ENCODE measurements around the gene VGLL4. TPM values are rescaled to one million over a fixed set of nuclear protein-coding genes. Genes with fewer than 3 reads are reported as not detected.

VGLL4 gene
- polyA plus RNA-seq, 5 donors: 95.0 to 117 (median 103) TPM

- DNase-seq: no peak
Observed at GRCh38 chr3:11567516-11568467, 75.9 kb downstream of the VGLL4 start.

DNA sequence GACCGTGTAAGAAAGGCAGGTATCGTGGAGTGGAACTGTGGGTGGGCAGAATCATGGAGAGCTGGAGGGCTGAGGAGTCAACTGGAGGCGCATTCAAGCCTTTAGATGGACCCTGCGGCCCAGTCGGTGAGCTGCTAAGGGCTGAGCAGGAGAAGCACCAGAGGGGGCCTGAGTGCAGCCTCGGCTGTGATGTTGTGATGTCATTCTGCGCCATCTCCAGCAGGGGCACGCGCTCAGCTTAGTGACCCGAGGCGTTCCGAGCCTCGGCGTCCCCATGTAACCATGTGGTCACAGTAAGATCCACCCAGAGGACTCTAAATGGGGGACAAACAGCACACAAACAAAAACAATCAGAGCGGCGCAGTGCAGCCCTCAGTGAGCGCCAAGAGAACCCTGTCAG, 76.8 kb downstream of the VGLL4 start:
- DNase-seq: no peak

DNA sequence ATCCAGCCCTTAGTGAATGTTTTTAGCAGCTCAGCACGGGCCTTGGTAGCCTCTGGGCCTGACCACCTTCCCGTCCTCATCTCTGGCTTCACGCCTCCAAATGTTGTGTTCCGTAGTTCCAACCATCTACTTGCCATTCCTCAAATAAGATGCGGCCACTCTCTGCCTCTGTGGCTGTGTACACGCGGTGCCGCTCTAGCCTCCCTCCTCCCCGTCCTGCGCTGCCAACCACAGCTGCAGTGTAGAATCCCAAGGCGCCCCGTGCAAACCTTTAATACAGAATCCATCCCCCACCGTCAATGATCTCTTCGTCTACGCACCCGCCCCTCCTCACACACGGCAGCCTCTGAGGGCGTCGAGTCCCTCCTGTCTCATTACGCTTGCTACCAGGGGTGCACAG, 77.2 kb downstream of the VGLL4 start:
- no peak for DNase-seq

GRCh38 chr3:11565932-11566331, 77.8 kb downstream of the VGLL4 start:
- no peak for DNase-seq

DNA sequence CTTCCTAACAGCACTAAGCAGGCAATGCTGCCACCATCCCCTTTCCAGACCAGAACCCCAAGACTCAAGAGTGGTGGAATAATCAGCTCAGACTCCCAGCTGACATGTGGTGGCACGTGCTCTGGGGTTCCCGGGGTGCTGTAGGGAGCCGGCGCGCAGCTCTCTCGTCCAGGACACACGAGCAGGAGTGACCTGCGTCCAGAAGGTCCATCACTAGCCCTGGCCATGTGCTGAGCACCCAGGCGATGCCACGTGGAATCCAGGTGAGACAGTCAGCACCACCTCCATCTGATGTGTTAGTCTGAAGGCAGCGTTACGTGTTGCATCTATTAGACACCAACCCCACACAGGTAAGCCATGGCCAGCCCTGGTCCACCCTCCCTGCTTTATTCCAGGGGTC, 78.2 kb downstream of the VGLL4 start:
- no peak for DNase-seq

GRCh38 chr3:11565072-11565471, 78.6 kb downstream of the VGLL4 start:
- DNase-seq: no peak

DNA sequence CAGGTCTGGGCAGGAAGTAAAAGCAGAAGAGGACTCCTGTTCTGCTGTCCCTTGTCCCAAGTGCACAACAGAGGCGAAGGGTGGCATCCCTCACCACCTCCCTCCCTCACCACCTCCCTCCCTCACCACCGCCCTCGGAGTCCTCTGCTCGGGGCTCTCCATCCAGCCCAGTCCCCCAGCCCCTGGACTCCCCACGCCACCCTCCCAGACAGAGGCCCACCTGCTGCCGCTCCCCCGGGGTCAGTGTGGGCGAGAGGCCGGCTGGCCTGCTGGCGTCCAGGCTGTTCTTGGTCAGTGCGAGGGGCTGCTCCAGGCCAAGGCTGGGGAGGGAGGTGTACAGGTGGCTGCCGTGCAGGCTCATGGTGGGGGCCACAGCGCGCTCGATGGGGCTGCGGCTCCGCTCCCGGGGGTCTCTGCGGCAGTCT, 79.1 kb downstream of the VGLL4 start:
- DNase-seq: no peak

GRCh38 chr3:11563865-11564185, 79.9 kb downstream of the VGLL4 start:
- DNase-seq: no peak

- no peak for DNase-seq
Observed at GRCh38 chr3:11563159-11563864, 80.4 kb downstream of the VGLL4 start.

- no peak for DNase-seq
Observed at GRCh38 chr3:11562277-11562881, 81.3 kb downstream of the VGLL4 start.

DNA sequence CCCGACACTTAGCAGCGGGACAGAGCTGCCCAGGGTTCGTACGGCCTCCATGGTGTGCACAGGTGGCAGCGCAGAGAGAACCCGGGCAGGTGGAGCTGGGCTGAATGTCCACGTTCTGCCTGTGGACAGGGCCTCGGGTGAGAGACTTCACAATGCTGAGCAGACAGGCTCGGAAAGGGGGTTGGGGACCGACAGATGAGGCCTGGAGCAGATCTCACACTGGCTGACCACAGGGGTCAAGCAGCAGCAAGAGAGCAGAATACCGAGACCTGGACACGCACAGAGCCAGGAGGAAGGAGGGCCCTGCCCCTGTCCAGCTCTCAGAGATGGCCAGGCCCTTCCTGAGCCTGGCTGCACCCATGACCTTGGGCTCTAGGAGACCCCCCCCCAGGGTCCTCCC, 83.0 kb downstream of the VGLL4 start:
- DNase-seq: no peak

- DNase-seq: no peak
Observed at GRCh38 chr3:11559816-11560633, 83.7 kb downstream of the VGLL4 start.

- DNase-seq: no peak
Observed at GRCh38 chr3:11558918-11559815, 84.5 kb downstream of the VGLL4 start.

GRCh38 chr3:11558411-11558903, 85.3 kb downstream of the VGLL4 start:
- no peak for DNase-seq

DNA sequence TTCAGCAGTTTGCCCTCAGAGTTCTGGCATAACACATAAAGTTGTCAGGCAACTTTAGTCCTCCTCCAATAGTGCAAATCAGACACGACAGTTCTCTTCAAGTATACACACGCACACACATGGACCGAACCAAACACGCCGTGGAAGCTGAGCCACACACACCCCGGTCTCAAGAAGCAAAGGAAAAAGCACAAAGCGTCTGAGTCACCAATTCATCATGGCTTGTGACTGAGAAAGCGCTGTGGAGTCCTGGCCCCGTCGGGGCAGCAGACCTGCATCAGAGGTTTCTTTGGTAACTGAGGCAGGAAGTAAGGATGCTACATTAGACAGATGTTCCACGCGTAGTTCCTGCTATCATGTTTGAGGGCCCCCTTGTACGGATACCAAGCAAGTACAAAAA, 85.7 kb downstream of the VGLL4 start:
- no peak for DNase-seq

DNA sequence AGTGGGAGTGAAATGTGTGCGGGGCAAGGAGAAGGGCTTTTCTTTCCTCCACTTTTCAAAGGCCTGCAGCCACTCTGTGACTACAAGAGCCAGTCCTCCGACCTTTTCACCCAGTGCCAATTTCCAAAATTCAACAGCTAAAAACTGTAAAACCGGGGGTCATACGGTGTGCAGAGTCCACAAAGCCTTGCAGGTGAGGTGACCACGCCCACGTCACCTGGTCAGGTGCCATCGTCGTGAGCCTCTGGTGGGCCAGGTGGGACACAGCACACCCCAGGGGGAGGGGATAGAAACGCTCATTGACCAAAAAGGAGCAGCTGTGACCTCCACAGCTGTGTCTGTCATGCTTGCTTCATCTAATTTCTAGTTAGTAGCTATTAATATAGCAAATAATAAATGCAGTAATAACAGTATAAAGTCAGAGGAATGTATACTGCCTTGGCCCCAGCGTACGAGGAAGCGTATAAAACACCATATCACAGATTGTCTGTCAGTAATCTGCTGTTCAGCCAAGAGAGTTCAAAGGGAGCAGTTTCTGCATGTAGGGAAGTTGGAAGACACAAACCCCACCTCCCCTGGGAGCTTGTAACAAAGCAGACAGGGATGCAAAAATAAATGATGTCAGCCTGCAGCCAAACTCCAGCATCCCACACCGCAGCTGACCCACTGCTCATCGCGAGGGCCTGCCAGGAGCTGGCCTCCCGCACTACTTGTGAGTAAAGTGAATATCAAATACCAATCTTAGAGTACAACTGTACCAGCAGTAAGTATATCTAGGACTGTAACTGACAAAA, 86.7 kb downstream of the VGLL4 start:
- DNase-seq: peak in 1 of 2 donors; percentile 47

- no peak for DNase-seq
Observed at GRCh38 chr3:11555881-11556633, 87.7 kb downstream of the VGLL4 start.

- DNase-seq: no peak
Observed at GRCh38 chr3:11555211-11555782, 88.4 kb downstream of the VGLL4 start.

DNA sequence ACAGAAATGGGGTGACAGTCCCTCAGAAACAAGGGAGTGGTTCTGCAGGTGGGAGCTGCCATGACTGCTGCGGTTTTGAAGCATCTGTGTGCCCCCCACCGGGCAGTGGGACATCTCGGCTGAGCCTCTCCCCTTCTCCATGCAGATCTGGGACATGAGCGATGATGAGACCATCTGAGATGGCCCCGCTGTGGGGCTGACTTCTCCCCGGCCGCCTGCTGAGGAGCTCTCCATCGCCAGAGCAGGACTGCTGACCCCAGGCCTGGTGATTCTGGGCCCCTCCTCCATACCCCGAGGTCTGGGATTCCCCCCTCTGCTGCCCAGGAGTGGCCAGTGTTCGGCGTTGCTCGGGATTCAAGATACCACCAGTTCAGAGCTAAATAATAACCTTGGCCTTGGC, 89.0 kb downstream of the VGLL4 start:
- no peak for DNase-seq
